22Rv1 (cell line): Measurements from ENCODE around the gene FCHSD1.

Experiments used
- CTCF ChIP-seq: fragments of 450-650 bp; IDR thresholded peaks from 2 replicates; pipeline ENCODE4 v1.5.1; 2017; ENCODE audit warnings: mild to moderate bottlenecking
- ZFX ChIP-seq: fragments of 450-650 bp; IDR thresholded peaks from 2 replicates; pipeline ENCODE4 v1.6.1; 2017; ENCODE audit warnings: antibody characterized with exemption, borderline replicate concordance

GRCh38 chr5:141617682-141618029, 33.6 kb downstream of the FCHSD1 start:
- TF ChIP-seq CTCF = no peak
- no peak for TF ChIP-seq ZFX
